Stimulated activated CD4-positive, alpha-beta T cell treated with anti-CD3 and anti-CD28 coated beads, Interleukin-2, amount 100 ng/mL, for 24 hours (primary cell): ENCODE measurements around the gene DDA1.
"Not testable (repeated sequence)": the region's sequence is repeated elsewhere in the genome, so short reads cannot be mapped to it uniquely, and the experiment has no call there.

Source experiments
- DNase-seq, 2 donors: peaks; one replicate each; pipeline ENCODE4 v3.0.0-alpha.2; 2020

Gene DDA1

GRCh38 chr19:17348700-17349099, 39.3 kb downstream of the DDA1 start:
- no peak for DNase-seq

- no peak for DNase-seq
These were observed 42.6 kb downstream of the DDA1 start for GRCh38 chr19:17351815-17352435.

- no peak for DNase-seq
These were observed 43.4 kb downstream of the DDA1 start for GRCh38 chr19:17352608-17353280.

GRCh38 chr19:17353386-17353785, 44.0 kb downstream of the DDA1 start:
- no peak for DNase-seq

GRCh38 chr19:17357078-17357666, 47.8 kb downstream of the DDA1 start:
- DNase-seq: no peak

- DNase-seq: no peak
These were observed 48.4 kb downstream of the DDA1 start for GRCh38 chr19:17357724-17358123.

GRCh38 chr19:17358395-17358794, 49.0 kb downstream of the DDA1 start:
- no peak for DNase-seq

GRCh38 chr19:17359905-17360800, 50.8 kb downstream of the DDA1 start:
- DNase-seq: no peak

- not testable (repeated sequence) for DNase-seq
These were observed 54.7 kb downstream of the DDA1 start for GRCh38 chr19:17363852-17364605.

- DNase-seq: no peak
These were observed 56.0 kb downstream of the DDA1 start for GRCh38 chr19:17365361-17365760.

- no peak for DNase-seq
These were observed 60.7 kb downstream of the DDA1 start for GRCh38 chr19:17370026-17370587.
